ENCODE results near the gene C2orf76.
"Not testable (repeated sequence)": the region's sequence is repeated elsewhere in the genome, so short reads cannot be mapped to it uniquely, and the experiment has no call there.

Gene C2orf76

DNA sequence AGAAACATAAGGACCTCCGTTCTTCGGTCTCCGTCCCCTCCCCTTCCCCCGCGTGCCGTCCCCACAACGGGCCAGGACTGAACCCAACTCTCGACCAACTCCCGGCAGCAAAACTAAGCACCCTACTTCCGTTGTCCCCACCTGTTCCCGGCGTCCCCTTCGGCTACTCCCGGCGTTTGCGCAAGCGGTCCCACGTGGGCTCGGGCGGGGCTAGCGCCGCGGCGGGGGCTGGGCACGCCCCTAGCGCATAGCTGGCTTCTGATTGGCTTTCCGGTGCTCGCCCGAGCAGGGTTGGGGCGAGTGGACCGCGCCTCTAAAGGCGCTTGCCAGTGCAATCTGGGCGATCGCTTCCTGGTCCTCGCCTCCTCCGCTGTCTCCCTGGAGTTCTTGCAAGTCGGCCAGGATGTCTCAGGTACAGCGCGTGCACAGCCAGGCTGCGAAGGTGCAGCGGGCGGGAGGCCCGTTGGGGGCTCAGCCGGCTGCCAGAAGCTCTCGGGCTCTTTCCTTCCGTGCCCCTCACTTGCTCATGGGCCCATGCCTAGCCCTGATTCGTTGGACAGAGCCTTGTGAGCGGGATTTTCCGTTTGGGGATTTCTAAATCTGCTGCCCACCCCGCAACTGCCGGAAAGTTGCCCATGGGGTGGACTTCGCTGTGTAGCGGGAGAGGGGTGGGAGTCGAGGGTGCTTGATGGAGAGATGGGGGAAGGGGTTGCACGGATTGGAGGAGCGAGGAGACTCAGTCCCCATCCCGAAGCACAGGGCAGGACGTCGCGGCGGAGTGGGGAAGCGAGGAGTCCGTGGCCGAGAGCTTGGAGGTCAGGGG, at the start of gene C2orf76, which contains the start of gene DBI:
Gene C2orf76 (minus strand): TSS at position 186 of the 823 bp plus-strand sequence. CDS start 26,875 bp downstream, outside the sequence.
Gene DBI (plus strand): TSS at position 329 of the 823 bp plus-strand sequence. CDS start 75 bp downstream, at position 404.
- peak; percentile 93 for DNase-seq

DNA sequence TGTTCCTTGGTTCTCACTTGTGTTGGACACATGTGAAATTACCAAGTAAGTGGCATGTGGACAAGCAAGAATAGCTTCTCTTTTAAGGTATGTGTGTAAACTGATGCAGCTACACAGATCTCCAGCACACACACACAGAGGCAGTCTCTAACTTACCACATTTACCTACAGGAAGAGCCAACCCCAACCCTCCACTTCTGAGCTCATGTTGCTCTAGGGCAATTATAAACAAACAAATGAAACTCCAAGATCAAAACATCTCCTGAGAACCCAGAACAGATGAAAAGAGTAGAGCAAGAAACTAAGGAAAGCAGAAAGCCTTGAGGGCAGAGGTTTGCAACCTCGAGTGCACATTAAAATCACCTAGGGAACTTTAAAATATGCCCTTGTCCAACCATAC, 49.0 kb upstream of the C2orf76 start:
- no peak for DNase-seq

DNA sequence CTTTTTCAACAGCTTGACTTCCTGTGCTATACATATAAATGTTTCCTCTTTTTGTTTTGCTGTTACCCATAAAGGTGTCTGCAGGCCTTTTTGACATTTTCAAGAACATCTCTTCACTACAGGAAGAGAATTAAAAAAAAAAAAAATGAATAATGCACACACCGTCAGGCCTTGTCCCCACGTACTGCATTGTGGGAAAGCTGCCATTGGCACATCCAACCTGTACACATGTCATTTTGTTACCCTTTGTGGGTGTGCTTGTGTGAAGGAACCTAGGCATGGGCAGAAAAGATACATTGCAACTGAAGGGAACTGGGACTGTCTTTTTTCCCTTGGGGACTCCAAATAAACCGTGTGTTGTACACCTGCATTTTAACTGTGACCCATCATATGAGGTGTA, 48.3 kb upstream of the C2orf76 start:
- no peak for DNase-seq

- DNase-seq = no peak
Observed at GRCh38 chr2:119409506-119409905, 42.9 kb upstream of the C2orf76 start.

DNA sequence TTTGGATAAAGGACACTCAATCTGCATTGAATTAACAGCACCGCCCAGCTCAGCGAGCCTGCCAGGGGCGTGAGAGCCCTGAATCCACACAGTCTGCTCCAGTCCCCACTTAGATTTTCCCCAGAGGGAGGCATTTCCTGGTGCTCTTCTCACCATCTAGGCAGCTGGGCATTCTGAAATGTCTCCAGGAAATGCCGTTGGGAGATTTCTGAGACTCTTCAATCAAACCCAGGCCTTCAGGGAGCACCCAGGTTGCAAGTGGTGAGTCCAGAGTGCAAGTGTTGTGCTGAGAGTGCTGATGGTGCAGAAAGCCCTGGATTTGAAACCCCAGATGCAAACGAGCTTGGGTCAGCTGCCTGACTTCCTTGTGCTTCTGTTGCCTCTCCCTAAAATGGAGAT, 41.6 kb upstream of the C2orf76 start:
- no peak for DNase-seq

- DNase-seq = peak; percentile 28
Observed at GRCh38 chr2:119407430-119408220, 41.0 kb upstream of the C2orf76 start.

DNA sequence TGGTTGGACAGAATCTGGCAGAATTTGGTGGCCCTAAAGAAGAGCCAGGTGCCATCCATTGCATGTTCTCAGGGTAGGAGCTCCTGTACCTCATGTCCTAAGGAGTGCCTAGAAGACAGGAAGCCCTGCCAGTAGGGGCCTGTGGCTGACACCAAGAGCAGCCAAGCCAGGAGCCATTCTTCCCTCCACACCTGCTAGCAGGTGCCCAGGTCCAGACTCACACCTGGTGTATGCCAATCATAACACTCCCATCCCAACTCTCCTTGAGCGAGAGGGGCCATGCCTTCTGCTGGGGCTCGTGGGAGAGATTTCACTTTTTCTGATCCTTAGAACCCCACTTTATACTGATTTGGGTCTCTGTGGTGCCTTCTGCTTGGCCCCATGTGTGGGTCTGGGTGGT, 38.5 kb upstream of the C2orf76 start:
- DNase-seq = no peak

GRCh38 chr2:119403618-119404017, 37.0 kb upstream of the C2orf76 start:
- DNase-seq = not testable (repeated sequence)

DNA sequence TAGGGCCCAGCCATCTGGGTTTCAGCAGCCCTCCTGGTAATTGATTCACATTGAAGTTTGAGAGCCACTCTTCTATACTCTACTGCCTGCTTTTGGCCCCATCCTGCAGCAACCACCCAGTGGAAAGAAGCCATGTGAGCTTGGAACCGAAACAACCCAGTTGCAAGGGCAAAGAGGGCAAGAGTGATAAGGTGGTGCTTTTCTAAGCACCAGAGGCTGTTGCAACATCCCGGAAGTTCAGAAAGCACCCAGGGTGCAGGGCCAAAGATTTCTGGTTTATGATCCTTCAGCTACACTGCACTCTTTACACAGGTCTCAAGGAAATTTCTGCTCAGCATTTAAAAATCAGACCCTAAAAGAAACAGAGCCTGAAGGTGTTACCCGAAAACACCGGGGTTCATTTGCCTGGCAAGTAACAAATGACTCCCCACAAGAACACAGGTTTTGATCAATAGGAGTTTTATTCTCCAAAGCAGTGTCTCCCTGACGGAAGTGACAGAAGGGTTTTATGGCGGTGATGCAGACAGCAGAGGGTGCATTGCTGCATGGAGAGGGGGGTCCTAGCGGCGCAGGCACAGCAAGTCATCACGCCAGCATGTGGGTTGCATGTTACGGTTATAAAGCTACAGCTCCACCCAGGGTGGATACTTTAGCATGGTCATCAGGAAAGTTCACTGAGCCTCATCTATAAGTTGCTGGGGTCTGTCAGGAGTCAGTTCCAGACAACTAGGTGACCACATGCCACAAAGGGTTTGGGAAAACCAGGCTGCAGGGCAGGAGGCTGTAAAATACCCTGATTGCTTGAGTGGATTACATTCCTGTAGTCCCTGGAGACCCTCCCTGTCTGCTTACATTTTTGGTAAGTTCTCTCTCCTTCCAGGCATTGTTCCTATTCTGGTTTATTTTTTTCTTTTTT, 36.3 kb upstream of the C2orf76 start:
- no peak for DNase-seq

GRCh38 chr2:119402106-119402505, 35.5 kb upstream of the C2orf76 start:
- no peak for DNase-seq

DNA sequence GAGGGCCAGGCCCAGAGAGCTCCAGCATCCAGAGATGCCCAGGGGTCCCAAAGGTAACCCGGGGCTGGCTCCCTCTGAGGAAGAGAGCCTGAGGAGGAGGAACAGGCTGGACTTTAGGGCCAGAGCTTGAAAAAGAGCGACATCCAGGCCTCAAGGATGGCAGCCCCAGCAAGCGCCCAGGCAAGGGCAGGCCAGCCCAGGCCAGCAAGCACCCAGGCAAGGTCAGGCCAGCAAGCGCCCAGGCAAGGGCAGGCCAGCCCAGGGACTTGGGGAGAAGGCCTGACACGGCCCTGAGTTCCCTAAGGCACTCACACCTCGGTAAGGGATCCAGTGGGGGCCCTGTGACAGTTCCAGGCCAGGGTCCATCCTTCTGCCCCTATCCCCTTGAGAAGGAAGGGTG, 30.6 kb upstream of the C2orf76 start:
- no peak for DNase-seq

DNA sequence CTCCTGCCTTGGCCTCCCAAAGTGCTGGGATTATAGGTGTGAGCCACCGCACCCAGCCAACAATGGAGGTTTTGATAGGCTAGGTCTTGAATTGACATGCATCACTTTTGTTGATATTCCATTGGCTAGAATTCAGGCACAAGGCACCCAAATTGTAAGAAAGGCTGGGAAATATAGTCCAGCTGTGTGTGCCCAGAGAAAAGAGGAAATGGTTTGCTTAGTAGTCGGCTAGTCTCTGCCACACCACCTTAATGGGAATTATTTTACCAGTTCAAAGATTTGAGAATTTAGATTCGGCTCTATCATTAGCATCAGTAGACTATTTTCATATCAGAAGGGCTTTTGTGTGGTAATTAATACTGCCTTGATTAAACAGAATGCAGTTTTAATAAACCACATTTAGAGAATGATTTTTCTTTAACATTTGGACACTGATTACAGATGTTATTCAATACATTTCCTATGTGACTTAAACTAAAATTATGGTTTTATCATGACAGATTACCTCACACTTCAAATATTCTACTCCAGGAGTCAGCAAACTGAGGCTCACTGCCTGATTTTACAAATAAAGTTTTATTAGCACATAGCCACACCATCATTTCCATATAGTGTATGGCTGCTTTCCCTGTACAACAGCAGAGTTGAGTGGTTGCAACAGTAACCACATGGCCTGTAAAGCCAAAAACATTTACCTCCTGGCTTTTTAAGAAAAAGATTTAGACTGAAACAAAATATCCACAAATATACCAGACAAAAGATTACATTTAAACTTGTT, 27.5 kb upstream of the C2orf76 start:
- no peak for DNase-seq

- no peak for DNase-seq
Observed at GRCh38 chr2:119389615-119390306, 23.1 kb upstream of the C2orf76 start.

DNA sequence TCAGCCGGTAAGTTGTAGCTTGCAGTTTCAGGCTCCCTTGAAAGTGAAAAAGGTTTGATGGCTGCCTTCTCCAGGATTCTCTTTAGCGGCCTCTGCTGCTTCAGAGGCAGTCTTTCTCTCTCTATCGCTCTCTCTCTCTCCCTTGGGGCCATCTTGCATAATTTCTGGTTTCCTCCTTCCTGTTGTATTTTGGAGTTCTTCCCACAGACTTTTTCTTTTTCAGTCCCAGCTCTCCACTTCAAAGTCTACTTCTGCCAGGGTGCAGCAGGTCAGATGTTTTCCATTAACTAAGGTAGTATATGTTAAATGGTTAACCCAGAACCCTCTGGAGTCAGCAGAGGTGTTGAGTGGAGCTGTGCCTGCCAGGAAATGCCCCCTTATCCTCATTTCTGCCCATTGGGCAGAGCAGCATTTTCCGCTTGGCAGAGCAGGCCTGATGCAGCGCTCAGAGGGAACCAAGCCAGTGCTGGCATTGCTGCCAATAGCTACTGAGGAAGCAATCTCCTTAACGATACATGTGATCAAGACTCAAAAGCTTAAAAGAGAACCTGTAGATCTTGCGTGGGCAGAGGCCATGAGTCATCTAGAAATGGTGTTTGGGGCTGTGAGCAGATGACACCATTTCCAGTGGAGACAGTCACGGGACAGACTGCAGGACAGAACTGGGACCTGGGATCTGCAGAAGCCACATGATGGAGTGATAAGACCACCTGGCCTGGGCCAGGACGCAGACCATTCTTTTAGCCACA, 20.9 kb upstream of the C2orf76 start:
- DNase-seq = no peak

GRCh38 chr2:119385466-119385865, 18.8 kb upstream of the C2orf76 start:
- DNase-seq = no peak

DNA sequence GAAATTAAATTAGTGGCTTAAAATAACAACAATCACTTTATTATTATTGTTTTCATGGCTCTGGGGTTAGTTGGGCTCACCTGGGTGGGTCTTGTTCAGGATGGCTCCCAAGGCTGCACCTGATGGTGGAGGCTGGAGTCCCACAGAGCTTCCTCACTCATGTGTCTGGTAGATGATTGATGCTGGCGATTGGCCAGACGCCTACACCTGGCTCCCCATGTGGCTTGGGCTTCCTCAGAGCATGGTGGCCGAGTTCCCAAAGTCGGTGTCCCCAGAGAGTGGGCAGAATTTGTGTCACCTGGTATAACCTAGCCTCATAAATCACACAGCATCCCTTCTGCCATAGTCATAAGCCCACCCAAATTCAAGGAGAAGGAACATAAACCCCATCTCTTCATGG, 18.3 kb upstream of the C2orf76 start:
- DNase-seq = no peak

DNA sequence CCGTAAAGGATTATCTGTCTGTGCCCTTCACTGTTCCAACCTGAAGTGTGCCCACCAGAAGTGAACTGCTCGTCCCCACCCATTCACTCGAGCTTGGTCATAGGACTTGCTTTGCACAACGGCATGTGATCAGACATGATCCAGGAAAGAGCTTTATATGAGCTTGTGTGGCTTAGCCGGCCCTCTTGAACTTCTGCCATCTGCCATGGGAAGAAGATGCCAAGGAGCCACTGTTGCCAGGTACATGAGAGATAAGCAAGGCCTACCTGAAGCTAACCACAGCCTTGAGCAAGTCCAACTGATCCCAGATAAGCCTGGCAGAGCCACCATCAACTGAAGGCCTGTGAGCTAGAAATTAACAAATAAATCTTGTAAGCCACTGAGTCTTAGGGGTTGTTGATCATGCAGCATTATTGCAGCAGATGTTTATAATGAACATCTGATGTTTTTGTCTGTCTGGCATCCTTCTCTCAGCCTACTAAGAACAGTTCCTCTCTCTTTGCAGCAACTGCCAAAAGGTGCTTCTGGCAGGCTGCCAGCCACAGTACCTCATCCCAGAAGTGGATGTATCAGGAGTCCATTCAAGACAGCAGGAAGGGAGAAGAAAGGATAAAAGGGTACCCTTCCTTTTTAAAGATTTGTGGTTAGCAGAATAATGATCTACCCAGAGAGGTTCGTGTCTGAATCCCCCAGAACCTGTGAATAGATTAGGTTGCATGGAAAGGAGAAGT, 16.9 kb upstream of the C2orf76 start:
- no peak for DNase-seq

DNA sequence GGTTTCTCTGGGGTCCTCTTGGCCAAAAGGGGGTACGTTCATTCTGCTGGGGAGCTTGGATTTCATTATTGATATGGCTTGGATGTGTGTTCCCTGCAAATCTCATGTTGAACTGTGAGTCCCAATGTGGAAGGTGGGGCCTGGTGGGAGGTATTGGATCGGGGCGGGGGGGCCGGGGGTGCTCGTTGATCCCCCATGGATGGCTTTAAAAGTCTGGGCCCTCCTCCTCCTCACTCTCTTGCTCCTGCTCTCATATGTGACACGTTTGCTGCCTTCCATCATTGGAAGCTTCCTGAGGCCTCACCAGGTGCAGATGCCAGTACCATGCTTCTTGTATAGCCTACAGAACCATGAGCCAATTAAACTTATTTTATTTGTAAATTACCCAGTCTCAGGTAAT, 11.9 kb upstream of the C2orf76 start:
- DNase-seq = no peak

- DNase-seq = no peak
Observed at GRCh38 chr2:119377993-119378345, 11.3 kb upstream of the C2orf76 start.
